MCF 10A (cell line): Measurements from ENCODE around the gene PRMT3. TPM values are rescaled to one million over a fixed set of nuclear protein-coding genes. Genes with fewer than 3 reads are reported as not detected.

Source experiments
- BruUV-seq: library from RNA; stranded (reverse); fragments of 400-500 nt; replicated peaks from 2 replicates; lab custom pipeline; 2021; lab: Mats Ljungman, UMichigan
- CTCF ChIA-PET: fragments of 300-600 bp; sonication (Branson Sonifier 250); formaldehyde crosslinking; extraction: SDS; loops from one replicate; lab custom pipeline; 2021; ENCODE audit warnings: antibody characterized with exemption, inconsistent platforms; lab: Yijun Ruan, JAX
- POLR2A ChIA-PET: fragments of 300-600, 350-650 bp; sonication (Branson Sonifier 250); formaldehyde crosslinking; extraction: SDS; loops from one replicate; lab custom pipeline; 2020; ENCODE audit warnings: antibody characterized with exemption, inconsistent platforms; lab: Yijun Ruan, JAX
- DNase-seq: peaks from one replicate; pipeline ENCODE4 v3.0.0-alpha.2; 2018; ENCODE audit not compliant: unreplicated experiment
- H3K27ac Mint-ChIP-seq: one replicate; pipeline ENCODE4 v1.8.0; 2022; ENCODE audit warnings: mild to moderate bottlenecking, low read depth, mixed read lengths; ENCODE audit not compliant: unreplicated experiment
- H3K27me3 Mint-ChIP-seq: one replicate; pipeline ENCODE4 v1.8.0; 2022; ENCODE audit warnings: mixed read lengths; ENCODE audit not compliant: insufficient read depth, unreplicated experiment
- H3K36me3 Mint-ChIP-seq: one replicate; pipeline ENCODE4 v1.8.0; 2022; ENCODE audit warnings: mild to moderate bottlenecking, moderate library complexity, mixed read lengths; ENCODE audit not compliant: insufficient read depth, unreplicated experiment
- H3K4me1 Mint-ChIP-seq: one replicate; pipeline ENCODE4 v1.8.0; 2022; ENCODE audit warnings: mixed read lengths; ENCODE audit not compliant: insufficient read depth, unreplicated experiment
- H3K4me3 Mint-ChIP-seq: one replicate; pipeline ENCODE4 v1.8.0; 2022; ENCODE audit warnings: mild to moderate bottlenecking, moderate library complexity, mixed read lengths; ENCODE audit not compliant: unreplicated experiment
- H3K9me3 Mint-ChIP-seq: one replicate; pipeline ENCODE4 v1.8.0; 2022; ENCODE audit warnings: mixed read lengths; ENCODE audit not compliant: unreplicated experiment
- CTCF ChIP-seq: fragments of 200-600 bp; IDR thresholded peaks from one replicate; pipeline ENCODE4 v1.8.0; 2022; ENCODE audit warnings: antibody characterized with exemption, mild to moderate bottlenecking; ENCODE audit not compliant: unreplicated experiment
- intact Hi-C: fragments of 100-400 bp; cut with micrococcal nuclease; formaldehyde crosslinking; loops from 2 replicates; pipeline ENCODE4 v1.14.1; 2022
- total RNA-seq: library from RNA; stranded (reverse); gene quantifications from 2 replicates; pipeline ENCODE4 v1.2.3, GENCODE V29; 2022

The PRMT3 gene
- total RNA-seq, 1 experiment from 2014 or later, result 60.1 TPM

- CTCF ChIA-PET, result interaction anchor here (1.2 kb wide), 1 partner anchor 121 kb away, joined by 3 read pairs; no protein-coding TSS in a partner anchor
- intact Hi-C loops, result no loop called here
- no TSS peak for BruUV-seq
Observed at GRCh38 chr11:20488352-20488751, 100.8 kb downstream of the PRMT3 start.

DNA sequence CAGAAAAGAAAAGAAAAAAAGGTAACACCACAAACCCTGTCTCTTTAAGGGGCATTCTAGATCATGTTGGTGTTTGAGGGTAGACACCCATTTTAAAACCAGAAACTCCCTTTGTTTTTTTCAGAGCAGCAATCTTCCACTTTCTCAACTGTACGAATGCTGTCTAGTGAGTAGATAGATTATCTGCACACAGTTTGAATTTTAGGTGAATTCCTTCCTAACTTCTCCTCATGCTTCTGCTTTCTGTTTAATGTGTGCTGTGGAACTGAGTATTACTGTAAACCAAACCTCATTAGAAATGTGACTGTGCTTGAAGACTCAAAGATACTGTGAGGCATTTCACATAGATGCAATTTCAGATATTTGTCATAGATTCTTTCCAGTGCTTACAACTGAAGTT, 102.4 kb downstream of the PRMT3 start:
- Mint-ChIP-seq H3K36me3 (peaks cover 39% of the 10 kb centered on the region), H3K4me1 (no peaks in the 10 kb centered on the region), H3K27me3 (no peaks in the 10 kb centered on the region), H3K9me3 (no peaks in the 10 kb centered on the region), H3K4me3 (no peak overlapping the region), H3K27ac (no peak overlapping the region)
- CTCF ChIA-PET, result no interaction called here
- intact Hi-C loops, result no loop called here
- POLR2A ChIA-PET, result interaction anchor here (1.7 kb wide), 1 partner anchor 12 kb away, joined by 5 read pairs; no protein-coding TSS in a partner anchor
- DNase-seq, result no peak
- no TSS peak for BruUV-seq
- no peak for TF ChIP-seq CTCF

More at GRCh38 chr11:20488352-20488751, 100.8 kb downstream of the PRMT3 start:
- Mint-ChIP-seq H3K4me1 (peaks cover 11% of the 10 kb centered on the region), H3K27ac (no peak overlapping the region), H3K9me3 (no peaks in the 10 kb centered on the region), H3K4me3 (no peak overlapping the region), H3K36me3 (peaks cover 30% of the 10 kb centered on the region), H3K27me3 (no peaks in the 10 kb centered on the region)
- no peak for TF ChIP-seq CTCF
- no peak for DNase-seq
- POLR2A ChIA-PET, result interaction anchor here (0.5 to 1.7 kb wide), 3 partner anchors 13 to 114 kb away, joined by 3 to 5 read pairs (median 3); no protein-coding TSS in a partner anchor

- H3K4me1 Mint-ChIP-seq, result no peaks in the 10 kb centered on the region
- no peak overlapping the region for H3K4me3 Mint-ChIP-seq
- POLR2A ChIA-PET, result no interaction called here
- CTCF ChIA-PET, result no interaction called here
- intact Hi-C loops, result no loop called here
- no peaks in the 10 kb centered on the region for H3K27me3 Mint-ChIP-seq
- no peak overlapping the region for H3K27ac Mint-ChIP-seq
- no peak for DNase-seq
- H3K9me3 Mint-ChIP-seq, result no peaks in the 10 kb centered on the region
- peaks cover 56% of the 10 kb centered on the region for H3K36me3 Mint-ChIP-seq
- no peak for TF ChIP-seq CTCF
- BruUV-seq, result no TSS peak
Observed at GRCh38 chr11:20493340-20493739, 105.8 kb downstream of the PRMT3 start.

DNA sequence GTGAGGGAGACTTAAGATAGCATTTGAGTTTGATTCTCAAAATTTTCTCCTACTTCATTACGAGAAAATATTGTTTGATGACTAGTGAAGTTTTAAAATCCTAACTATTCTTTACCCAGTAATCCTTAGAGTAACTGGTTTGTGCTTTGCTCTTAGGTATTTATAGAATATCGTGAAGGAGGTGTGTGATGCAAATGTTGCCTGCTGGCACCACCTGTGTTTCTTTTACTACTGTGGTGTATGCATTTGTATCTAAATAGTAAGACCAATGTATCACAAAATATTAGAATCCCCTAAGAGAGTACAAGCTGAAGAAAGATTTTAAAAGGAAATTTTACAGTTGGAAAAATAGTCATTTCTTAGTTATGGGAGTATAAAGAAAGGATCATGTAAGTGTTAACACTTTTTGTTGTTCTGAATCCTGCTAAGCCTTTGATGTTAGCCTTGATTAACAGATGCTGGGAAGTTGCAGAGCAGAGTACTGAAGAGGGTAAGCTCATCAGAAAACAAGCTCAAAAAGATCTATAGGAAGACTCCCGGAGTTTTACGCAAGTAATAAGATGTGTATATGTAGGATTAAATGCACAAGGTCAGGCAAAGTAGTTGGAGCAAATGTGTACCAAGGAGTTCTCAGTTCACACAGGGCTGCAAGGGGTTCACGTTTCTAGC, 109.7 kb downstream of the PRMT3 start:
- peaks cover 6% of the 10 kb centered on the region for H3K4me1 Mint-ChIP-seq
- intact Hi-C loops, result no loop called here
- no TSS peak for BruUV-seq
- POLR2A ChIA-PET, result interaction anchor here (0.6 to 1.0 kb wide), 2 partner anchors 18 to 21 kb away, joined by 4 read pairs; no protein-coding TSS in a partner anchor
- no peaks in the 10 kb centered on the region for H3K9me3 Mint-ChIP-seq
- peaks cover 58% of the 10 kb centered on the region for H3K36me3 Mint-ChIP-seq
- CTCF ChIA-PET, result interaction anchor here (0.7 to 1.3 kb wide), 3 partner anchors 9 to 92 kb away, joined by 4 to 5 read pairs (median 4); no protein-coding TSS in a partner anchor
- DNase-seq, result no peak
- no peaks in the 10 kb centered on the region for H3K27me3 Mint-ChIP-seq
- H3K4me3 Mint-ChIP-seq, result no peak overlapping the region
- no peak for TF ChIP-seq CTCF
- H3K27ac Mint-ChIP-seq, result no peak overlapping the region
